SK-N-MC (cell line): Measurements from ENCODE around the gene CD6.

Experiments used
- EZH2 ChIP-seq: fragments of 200-600 bp; sonication (generic); IDR thresholded peaks from one replicate; pipeline ENCODE4 v1.6.1; 2017; ENCODE audit warnings: antibody characterized with exemption
- POLR2AphosphoS5 ChIP-seq: IDR thresholded peaks from 2 replicates; pipeline ENCODE4 v1.6.1; 2012; ENCODE audit warnings: mild to moderate bottlenecking, low read depth, low read length, borderline replicate concordance

GRCh38 chr11:61049063-61049377, 77.5 kb downstream of the CD6 start:
- TF ChIP-seq POLR2AphosphoS5, result no peak
- TF ChIP-seq EZH2, result no peak
